Hepatocyte (in vitro differentiated cells): ENCODE results near the gene KCNJ5. TPM values are rescaled to one million over a fixed set of nuclear protein-coding genes. Genes with fewer than 3 reads are reported as not detected.

Experiments used
- DNase-seq: peaks from one replicate; pipeline ENCODE4 v3.0.0-alpha.2; 2016; ENCODE audit warnings: low spot score
- H2AFZ ChIP-seq: fragments of 200-600 bp; sonication (generic); 2 replicates; pipeline ENCODE4 v1.6.0; 2016; ENCODE audit warnings: antibody characterized with exemption, mild to moderate bottlenecking
- H3K27ac ChIP-seq: fragments of 200-600 bp; sonication (generic); 2 replicates; pipeline ENCODE4 v1.5.1; 2016; ENCODE audit warnings: mild to moderate bottlenecking
- H3K27me3 ChIP-seq: fragments of 200-600 bp; sonication (generic); 2 replicates; pipeline ENCODE4 v1.6.1; 2016
- H3K36me3 ChIP-seq: fragments of 200-600 bp; sonication (generic); replicated peaks from 2 replicates; pipeline ENCODE4 v1.5.1; 2016; ENCODE audit warnings: low read depth; ENCODE audit not compliant: insufficient read depth
- H3K4me1 ChIP-seq: fragments of 200-600 bp; sonication (generic); 2 replicates; pipeline ENCODE4 v1.5.1; 2016; ENCODE audit warnings: mild to moderate bottlenecking, moderate library complexity; ENCODE audit not compliant: insufficient read depth
- H3K4me2 ChIP-seq: fragments of 200-600 bp; sonication (generic); 2 replicates; pipeline ENCODE4 v1.6.0; 2016
- H3K4me3 ChIP-seq: fragments of 200-600 bp; sonication (generic); 2 replicates; pipeline ENCODE4 v1.5.1; 2016; ENCODE audit warnings: mild to moderate bottlenecking
- H3K79me2 ChIP-seq: fragments of 200-600 bp; sonication (generic); 2 replicates; pipeline ENCODE4 v1.6.0; 2017; ENCODE audit warnings: mild to moderate bottlenecking
- H3K9me2 ChIP-seq: fragments of 200-600 bp; sonication (generic); replicated peaks from 2 replicates; pipeline ENCODE4 v1.6.0; 2017; ENCODE audit warnings: mild to moderate bottlenecking; ENCODE audit not compliant: insufficient read depth
- H3K9me3 ChIP-seq: fragments of 200-600 bp; sonication (generic); 2 replicates; pipeline ENCODE4 v1.5.1; 2016; ENCODE audit warnings: low read depth, mild to moderate bottlenecking
- H4K20me1 ChIP-seq: fragments of 200-600 bp; sonication (generic); 2 replicates; pipeline ENCODE4 v1.6.0; 2016; ENCODE audit warnings: mild to moderate bottlenecking; ENCODE audit not compliant: insufficient read depth, poor library complexity, severe bottlenecking
- CTCF ChIP-seq: fragments of 200-600 bp; sonication (generic); IDR thresholded peaks from 2 replicates; pipeline ENCODE4 v1.5.1; 2016; ENCODE audit warnings: antibody characterized with exemption, mild to moderate bottlenecking; ENCODE audit not compliant: poor library complexity
- EZH2 ChIP-seq: fragments of 200-600 bp; sonication (generic); IDR thresholded peaks from 2 replicates; pipeline ENCODE4 v1.6.1; 2016; ENCODE audit warnings: antibody characterized with exemption, mild to moderate bottlenecking, borderline replicate concordance
- EZH2phosphoT487 ChIP-seq: fragments of 200-600 bp; sonication (generic); IDR thresholded peaks from one replicate; pipeline ENCODE4 v1.6.1; 2018; ENCODE audit warnings: antibody characterized with exemption, mild to moderate bottlenecking, low read depth, moderate library complexity; ENCODE audit not compliant: unreplicated experiment, severe bottlenecking
- WGBS: methylation state at CpG from one replicate; pipeline ENCODE4 v1.1.6; 2016; ENCODE audit warnings: low lambda C conversion rate; ENCODE audit errors: missing lambda C conversion rate; 5-methylcytosine and 5-hydroxymethylcytosine counted together
- polyA plus RNA-seq: library from polyadenylated mRNA; unstranded; fragments of >200 nt; fragmentation: Nextera tagmentation; extraction: Ambion mirVana; gene quantifications from 2 replicates; pipeline ENCODE4 v1.2.1, GENCODE V29; 2016
- total RNA-seq: library from RNA; depleted of rRNA; stranded (reverse); fragments of >200 nt; gene quantifications from 2 replicates; pipeline ENCODE4 v1.2.3, GENCODE V29; 2014

The KCNJ5 gene
- total and polyA plus RNA-seq, 2 experiments from 2014 or later, result 1.00 to 1.2 TPM

GRCh38 chr11:128862406-128862805 is 28.8 kb upstream of the KCNJ5 start:
- no peak for DNase-seq
- Histone ChIP-seq H3K9me2 (no peaks in the 10 kb centered on the region), H3K27me3 (no peaks in the 10 kb centered on the region), H3K79me2 (no peaks in the 10 kb centered on the region), H3K9me3 (no peaks in the 10 kb centered on the region), H3K4me2 (no peak overlapping the region), H2AFZ (no peak overlapping the region), H3K4me3 (no peak overlapping the region), H3K4me1 (peaks cover 4% of the 10 kb centered on the region), H4K20me1 (no peaks in the 10 kb centered on the region), H3K36me3 (no peaks in the 10 kb centered on the region), H3K27ac (no peak overlapping the region)
- TF ChIP-seq EZH2 (no peak), CTCF (no peak), EZH2phosphoT487 (no peak)
- 83% methylated on average over 7 of the region's 9 CpGs for WGBS

GRCh38 chr11:128862908-128863660 is 28.1 kb upstream of the KCNJ5 start:
- H3K36me3 ChIP-seq, result no peaks in the 10 kb centered on the region
- no peaks in the 10 kb centered on the region for H3K27me3 ChIP-seq
- WGBS, result 56% methylated on average over 4 of the region's 4 CpGs
- H3K9me2 ChIP-seq, result no peaks in the 10 kb centered on the region
- no peak overlapping the region for H3K27ac ChIP-seq
- H3K9me3 ChIP-seq, result no peaks in the 10 kb centered on the region
- no peak overlapping the region for H3K4me2 ChIP-seq
- no peaks in the 10 kb centered on the region for H3K79me2 ChIP-seq
- DNase-seq, result no peak
- H4K20me1 ChIP-seq, result no peaks in the 10 kb centered on the region
- peaks cover 4% of the 10 kb centered on the region for H3K4me1 ChIP-seq
- TF ChIP-seq EZH2 (no peak), CTCF (no peak), EZH2phosphoT487 (no peak)
- no peak overlapping the region for H2AFZ ChIP-seq
- no peak overlapping the region for H3K4me3 ChIP-seq

GRCh38 chr11:128865490-128865889 is 25.7 kb upstream of the KCNJ5 start:
- TF ChIP-seq EZH2, result no peak
- no peak for TF ChIP-seq EZH2phosphoT487
- no peak for TF ChIP-seq CTCF
- 89% methylated on average over 1 of the region's 1 CpG for WGBS
- Histone ChIP-seq H3K4me2 (no peak overlapping the region), H3K9me3 (no peaks in the 10 kb centered on the region), H3K79me2 (no peaks in the 10 kb centered on the region), H3K27ac (no peak overlapping the region), H3K36me3 (no peaks in the 10 kb centered on the region), H3K4me1 (peaks cover 4% of the 10 kb centered on the region), H3K27me3 (no peaks in the 10 kb centered on the region), H3K4me3 (no peak overlapping the region), H2AFZ (no peak overlapping the region), H3K9me2 (no peaks in the 10 kb centered on the region), H4K20me1 (no peaks in the 10 kb centered on the region)
- no peak for DNase-seq
